ENCODE measurements around the gene MYMX. TPM values are rescaled to one million over a fixed set of nuclear protein-coding genes. Genes with fewer than 3 reads are reported as not detected.

The MYMX gene
- total and polyA plus RNA-seq, 2 of the 13 experiments (the other 11 are each of a cell fraction or from before 2014, with no cell fraction given) = not detected

- TF ChIP-seq KIAA2018 (CRISPR knock-in tag; IDR thresholded peaks at IDR 0.05; ENCODE audit: borderline replicate concordance) = no peak
- TF ChIP-seq ARID2 (CRISPR knock-in tag; IDR thresholded peaks at IDR 0.05; ENCODE audit: borderline replicate concordance) = peak; percentile 78; the same call in 1 of the 2 replicates
- peak; percentile 66 for TF ChIP-seq SMAD1 (CRISPR knock-in tag; IDR thresholded peaks at IDR 0.05; ENCODE audit: borderline replicate concordance, low read depth)
- TF ChIP-seq ZNF121 (CRISPR knock-in tag; IDR thresholded peaks at IDR 0.05) = peak; percentile 77; the same call in 1 of the 2 replicates
- TF ChIP-seq TFDP1 (CRISPR knock-in tag; IDR thresholded peaks at IDR 0.05; ENCODE audit: borderline replicate concordance) = peak; percentile 66
- peak; percentile 79; the same call in 1 of the 2 replicates for TF ChIP-seq ZNF230 (CRISPR knock-in tag; IDR thresholded peaks at IDR 0.05)
- TF ChIP-seq ZKSCAN8 (CRISPR knock-in tag; IDR thresholded peaks at IDR 0.05; ENCODE audit: borderline replicate concordance) = peak; percentile 57; the same call in 1 of the 2 replicates
- TF ChIP-seq RAD51 (IDR thresholded peaks at IDR 0.05; ENCODE audit: borderline replicate concordance) = peak; percentile 97
- TF ChIP-seq ZSCAN30 (CRISPR knock-in tag; IDR thresholded peaks at IDR 0.05) = peak; percentile 86; the same call in 1 of the 2 replicates
- TF ChIP-seq NCOA1 (CRISPR knock-in tag; IDR thresholded peaks at IDR 0.05) = peak; percentile 94
- TF ChIP-seq TFE3 (CRISPR knock-in tag; IDR thresholded peaks at IDR 0.05) = peak; percentile 92
- TF ChIP-seq CERS6 (CRISPR knock-in tag; IDR thresholded peaks at IDR 0.05) = no peak
- TF ChIP-seq ZNF569 (CRISPR knock-in tag; IDR thresholded peaks at IDR 0.05; ENCODE audit: borderline replicate concordance) = no peak
- TF ChIP-seq MYNN (CRISPR knock-in tag; IDR thresholded peaks at IDR 0.05; ENCODE audit: low read depth) = no peak; the same call in none of the 2 replicates
- 0 out of 2 replicates have a peak, but pooled peaks have one; percentile 78 for TF ChIP-seq KLF6 (CRISPR knock-in tag; IDR thresholded peaks at IDR 0.05)
- peak; percentile 79 for TF ChIP-seq ZNF616 (CRISPR knock-in tag; IDR thresholded peaks at IDR 0.05; ENCODE audit: low read depth)
- peak in 1 of 2 experiments; percentile 70; a peak in 2 of 4 replicates for TF ChIP-seq POLR2A (IDR thresholded peaks at IDR 0.05; ENCODE audit: insufficient read depth in 1 of 2, low read depth in 2 of 2, low read length in 2 of 2)
These were observed 40.5 kb downstream of the MYMX start, which contains the start of gene SLC35B2 (continued) for GRCh38 chr6:44257025-44257752.
